Ammon's horn (tissue), 1 donor: ENCODE measurements around the gene C2orf76.

Experiments
- DNase-seq: peaks from one replicate; pipeline ENCODE4 v3.0.0-alpha.2; 2016; ENCODE audit warnings: low spot score

The C2orf76 gene

DNA sequence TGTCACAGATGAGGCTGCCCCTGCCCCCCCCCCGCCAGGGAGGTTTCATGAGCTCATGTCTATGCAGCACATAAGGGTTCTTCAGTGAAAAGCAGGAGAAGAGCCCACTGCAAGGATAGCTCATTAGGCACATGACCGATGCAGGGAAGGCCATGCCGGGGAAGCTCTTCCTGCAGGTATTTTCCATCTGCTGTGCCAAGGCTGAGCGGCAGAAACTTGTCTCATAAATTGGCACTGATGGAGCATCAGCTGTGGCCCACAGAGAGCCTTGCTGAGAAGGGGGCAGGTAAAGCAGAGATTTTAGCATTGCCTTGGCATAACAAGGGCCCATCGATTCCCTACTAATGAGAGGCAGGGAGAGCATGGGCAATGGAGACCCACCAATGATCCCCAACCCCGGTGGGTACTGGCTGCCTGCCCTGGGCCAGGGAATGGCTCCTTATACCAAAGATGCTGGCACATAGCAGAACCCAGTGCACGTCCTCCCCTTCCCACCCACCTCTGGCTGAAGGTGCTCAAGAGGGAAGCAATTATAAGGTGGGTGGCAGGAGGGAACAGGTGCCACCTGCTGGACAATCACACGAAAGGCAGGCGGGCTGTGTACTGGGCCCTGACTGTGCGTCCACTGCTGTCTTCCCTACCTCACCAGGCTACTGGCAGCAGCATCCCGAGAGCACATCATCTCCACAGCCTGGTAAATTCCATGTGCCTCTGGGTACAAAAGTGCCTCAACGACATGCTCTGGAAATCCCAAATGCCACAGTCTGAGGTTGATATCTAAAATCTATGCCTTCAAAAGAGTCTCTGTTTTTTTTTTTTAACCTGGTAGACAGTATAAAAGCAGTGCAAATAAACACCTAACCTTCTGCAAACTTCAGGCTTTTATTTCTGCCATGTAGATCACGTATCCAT, 101.6 kb downstream of the C2orf76 start:
- DNase-seq, result peak; percentile 60

DNA sequence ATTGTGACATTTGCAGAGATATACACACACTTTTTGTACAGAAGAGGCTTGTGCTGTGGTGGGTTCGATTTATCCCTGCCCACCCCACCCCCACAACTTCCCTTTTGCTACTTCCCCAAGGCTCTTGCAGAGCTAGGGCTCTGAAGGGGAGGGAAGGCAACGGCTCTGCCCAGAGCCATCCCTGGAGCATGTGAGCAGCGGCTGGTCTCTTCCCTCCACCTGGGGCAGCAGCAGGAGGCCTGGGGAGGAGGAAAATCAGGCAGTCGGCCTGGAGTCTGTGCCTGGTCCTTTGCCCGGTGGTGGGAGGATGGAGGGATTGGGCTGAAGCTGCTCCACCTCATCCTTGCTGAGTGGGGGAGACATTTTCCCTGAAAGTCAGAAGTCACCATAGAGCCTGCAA, 103.0 kb downstream of the C2orf76 start:
- peak; percentile 73 for DNase-seq

DNA sequence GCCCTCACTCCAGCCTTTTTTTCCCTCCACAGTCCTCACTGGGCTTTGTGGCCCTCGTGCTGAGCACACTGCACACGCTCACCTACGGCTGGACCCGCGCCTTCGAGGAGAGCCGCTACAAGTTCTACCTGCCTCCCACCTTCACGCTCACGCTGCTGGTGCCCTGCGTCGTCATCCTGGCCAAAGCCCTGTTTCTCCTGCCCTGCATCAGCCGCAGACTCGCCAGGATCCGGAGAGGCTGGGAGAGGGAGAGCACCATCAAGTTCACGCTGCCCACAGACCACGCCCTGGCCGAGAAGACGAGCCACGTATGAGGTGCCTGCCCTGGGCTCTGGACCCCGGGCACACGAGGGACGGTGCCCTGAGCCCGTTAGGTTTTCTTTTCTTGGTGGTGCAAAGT, 103.6 kb downstream of the C2orf76 start:
- no peak for DNase-seq

DNA sequence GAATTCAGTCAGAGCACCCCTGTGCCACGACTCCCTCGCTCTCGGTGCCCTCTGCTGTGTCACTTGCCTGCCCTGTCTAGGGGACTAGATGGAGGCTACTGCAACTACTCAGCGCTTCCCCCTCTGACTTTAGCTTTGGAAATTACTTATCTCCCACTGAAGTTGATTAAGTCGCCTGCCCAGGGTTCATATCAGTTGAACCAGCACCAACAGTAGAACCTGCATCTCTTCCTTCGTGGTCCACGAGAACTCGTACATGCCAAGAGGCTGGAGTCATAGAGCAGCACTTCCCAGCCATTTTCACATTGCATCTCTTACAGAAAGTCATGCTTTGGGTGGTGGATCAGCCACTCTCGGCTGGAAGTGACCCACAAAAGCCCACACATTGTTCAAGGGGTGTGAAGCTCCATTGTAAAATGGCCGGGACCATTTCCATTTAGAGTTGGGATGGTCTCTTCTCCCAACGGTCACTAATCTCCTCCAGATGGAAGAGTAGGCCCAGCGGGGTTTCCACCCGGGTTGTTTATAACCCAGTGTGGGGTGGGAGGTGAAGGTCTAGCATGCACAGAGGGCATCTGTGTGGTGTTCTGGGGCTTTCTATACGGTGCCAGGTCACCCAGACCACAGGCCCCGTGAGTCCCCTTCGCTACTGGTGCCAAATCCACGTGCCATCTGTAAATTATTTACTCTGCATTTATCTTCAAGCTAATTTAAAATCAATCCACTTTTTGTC, 105.0 kb downstream of the C2orf76 start:
- DNase-seq, result no peak

DNA sequence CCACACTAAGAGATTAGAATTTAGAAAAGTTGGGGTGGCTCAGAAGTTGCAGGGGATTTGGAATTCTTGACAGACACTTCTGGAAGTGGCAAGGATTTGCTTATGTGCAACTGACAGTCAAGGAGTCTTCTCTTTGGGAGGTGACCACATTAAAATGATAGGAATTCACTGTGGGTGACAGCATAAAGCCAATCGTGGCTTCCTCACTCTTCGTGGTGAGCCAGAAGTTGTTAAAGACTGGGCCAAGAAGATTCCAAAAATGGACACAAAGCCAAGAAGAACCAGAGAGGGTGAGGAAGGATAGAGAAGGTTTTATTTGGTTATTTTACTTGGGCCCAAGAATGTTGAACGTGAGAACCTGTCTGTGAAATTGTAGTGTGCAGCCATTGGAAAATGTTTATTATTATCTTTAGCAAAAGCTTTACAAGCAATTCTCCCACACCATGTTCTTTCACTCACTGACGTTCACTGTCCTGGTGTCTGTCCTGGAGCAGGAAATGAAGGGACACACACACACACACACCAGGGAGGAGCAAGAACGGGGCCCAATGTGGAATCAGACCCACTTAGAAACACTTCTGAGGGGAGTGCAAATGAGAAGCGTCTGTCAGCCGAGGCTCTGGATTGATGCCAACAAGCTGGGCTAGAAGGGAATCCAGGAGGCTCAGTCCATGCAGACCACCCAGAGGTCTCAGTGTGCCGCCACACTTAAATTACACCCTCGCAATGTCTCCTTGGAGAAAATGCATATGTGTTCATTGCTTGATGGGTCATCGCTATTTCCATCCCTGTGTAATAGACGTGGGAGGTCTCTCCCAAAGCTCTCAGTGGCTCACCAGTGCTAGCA, 105.8 kb downstream of the C2orf76 start:
- DNase-seq, result no peak

DNA sequence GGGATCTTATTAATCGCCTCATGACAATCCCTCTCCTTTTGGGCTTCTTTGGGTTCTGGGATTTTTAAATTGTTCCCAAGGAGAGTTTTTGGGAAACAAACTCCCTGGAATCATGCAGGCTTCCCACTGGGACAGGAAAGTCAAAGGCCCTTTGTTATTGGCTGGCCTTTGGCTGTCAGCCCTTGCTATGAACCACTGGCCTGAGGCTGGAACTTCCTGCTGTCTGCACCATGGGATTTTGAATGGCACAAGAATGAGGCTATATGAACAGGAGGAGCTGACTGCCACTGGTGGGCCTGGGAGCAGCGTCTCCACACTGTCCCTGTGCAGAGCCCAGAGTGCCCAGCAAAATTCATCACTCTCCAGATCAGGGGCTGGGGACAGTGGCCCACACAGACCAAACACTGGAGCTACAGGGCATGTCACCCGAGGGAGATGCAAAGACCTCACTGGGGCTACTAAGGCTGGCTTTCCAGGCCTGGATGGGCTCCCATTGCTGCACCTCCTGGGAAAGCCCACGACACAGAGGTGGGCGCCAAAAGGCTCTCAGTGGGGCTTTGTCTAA, 107.3 kb downstream of the C2orf76 start:
- peak; percentile 69 for DNase-seq

DNA sequence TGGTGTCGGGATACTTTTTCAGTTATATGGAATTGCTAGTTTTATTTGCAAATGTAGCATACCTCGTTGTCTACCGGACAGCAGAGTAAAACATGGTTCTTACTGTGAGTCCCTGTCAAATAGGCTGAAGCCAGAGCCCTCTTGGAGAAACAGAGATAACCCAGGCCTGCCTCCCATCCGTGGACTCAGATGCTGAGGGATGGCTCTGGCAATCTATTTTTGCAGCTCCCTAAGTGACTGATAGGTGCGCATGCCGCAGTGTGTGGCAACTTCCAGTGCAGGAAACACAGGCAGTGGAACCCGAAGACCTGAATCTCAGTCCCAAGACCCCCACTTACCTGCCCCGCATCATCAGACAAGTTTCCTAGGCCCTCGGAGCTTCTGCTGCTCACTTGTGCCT, 109.4 kb downstream of the C2orf76 start:
- DNase-seq, result no peak

DNA sequence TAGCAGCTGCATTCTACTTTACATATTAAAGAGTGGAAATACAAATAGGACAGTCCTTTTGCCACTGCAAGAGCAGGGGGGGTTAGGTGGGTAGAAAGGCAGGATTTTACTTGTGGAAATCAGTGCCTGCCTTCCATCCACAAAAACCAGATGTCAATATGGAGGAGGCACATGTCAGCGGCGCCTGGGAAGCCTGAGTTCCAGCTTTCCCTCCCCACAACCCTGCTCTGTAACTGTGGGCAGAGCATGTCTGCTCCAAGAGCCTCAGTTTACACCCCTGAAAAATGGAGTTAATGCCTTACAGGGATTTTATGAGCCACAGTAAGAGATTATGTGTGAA, 110.1 kb downstream of the C2orf76 start:
- DNase-seq, result no peak

DNA sequence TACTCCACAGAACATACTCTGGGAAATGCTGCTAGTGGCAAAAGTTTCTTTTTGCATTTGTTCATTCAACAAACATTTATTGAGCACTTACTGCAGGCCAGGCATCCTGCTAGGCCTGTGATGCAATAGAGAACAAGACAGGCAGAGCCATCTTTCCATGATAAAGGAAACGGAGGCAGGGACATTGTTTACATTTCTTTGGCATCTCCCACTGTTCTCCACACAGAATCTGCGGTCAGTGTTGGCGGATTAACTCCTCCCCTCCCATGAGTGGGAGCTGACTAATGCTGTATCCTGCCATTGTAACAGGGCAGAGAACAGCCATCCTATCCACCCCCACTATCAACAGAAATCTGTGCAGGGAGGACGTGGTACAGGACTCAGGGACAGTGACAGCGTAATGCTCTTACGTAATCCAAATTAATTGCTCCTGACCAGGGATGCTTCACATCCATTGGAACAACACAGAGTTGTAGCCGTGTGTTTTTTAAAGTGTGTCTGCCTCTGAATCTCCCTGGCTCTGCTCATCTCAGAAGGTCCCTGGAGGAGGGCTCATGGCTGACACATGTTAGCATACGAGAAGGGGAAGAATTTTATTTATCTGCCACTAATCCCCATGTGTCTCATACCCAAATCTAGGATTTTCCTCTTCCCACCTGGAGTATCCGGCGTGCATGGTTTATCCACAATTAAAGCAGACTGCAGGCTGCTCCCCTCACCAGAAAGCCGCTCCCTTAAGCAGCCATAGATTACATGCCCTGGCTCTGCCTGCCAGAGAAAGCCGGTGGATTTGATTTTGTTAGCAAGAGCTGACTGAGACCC, 110.7 kb downstream of the C2orf76 start:
- DNase-seq, result peak; percentile 69

DNA sequence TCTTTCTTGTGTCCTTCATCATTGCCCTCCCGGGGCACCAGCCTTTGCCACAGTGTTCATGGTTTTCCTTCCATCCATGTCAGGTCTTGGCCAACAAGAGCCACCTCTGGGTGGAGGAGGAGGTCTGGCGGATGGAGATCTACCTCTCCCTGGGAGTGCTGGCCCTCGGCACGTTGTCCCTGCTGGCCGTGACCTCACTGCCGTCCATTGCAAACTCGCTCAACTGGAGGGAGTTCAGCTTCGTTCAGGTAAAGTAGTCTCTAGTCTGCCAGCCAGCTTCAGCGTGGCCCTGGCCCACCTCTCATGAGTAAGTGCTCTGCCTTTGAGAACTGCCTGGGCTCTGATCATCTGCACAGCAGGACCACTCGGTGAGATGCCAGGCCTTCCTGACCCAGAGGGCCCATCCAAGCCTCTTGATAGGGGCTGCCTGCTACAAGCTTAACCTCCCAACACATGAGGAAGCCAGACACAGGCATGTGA, 112.0 kb downstream of the C2orf76 start:
- no peak for DNase-seq

DNA sequence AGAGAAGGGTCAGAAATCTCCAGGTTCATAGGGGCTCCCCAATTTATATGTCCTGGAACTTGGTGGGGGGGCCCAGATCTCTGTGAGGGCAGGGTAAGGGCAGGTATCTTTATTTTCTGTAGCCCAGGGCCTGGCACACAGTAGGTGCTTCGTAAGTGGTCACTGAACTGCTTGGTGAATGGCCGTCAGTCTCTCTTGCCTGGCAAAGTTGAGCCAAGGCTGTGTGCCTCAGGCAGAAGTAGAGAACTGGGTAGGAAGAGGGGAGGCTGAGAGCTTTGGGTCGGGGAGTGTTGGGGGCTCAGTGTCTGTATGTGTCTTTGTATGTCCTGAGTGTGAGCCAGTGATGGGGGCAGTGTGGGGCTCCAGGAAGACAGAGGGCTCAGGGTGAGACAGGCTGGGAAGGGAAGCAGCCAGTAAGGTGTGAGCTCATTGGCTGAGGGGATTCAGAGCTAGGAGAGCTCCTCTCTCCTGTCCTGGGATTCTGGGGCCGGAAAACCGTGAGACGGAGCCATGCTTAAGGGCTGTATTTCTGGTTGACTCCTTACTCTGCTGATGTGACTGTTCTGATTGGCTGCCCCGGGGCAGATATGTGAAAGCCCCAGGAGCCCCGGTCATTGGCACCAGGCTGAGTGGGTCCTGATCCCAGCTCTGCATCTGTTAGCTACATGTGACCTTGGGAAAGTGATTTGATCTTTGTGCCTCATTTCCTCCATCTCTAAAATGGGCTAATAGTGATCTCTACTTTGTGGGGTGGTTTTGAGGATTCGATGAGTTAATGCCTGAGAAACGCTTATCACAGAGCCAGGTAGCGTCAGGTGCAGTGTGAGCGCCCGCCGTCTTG, 112.7 kb downstream of the C2orf76 start:
- no peak for DNase-seq

DNA sequence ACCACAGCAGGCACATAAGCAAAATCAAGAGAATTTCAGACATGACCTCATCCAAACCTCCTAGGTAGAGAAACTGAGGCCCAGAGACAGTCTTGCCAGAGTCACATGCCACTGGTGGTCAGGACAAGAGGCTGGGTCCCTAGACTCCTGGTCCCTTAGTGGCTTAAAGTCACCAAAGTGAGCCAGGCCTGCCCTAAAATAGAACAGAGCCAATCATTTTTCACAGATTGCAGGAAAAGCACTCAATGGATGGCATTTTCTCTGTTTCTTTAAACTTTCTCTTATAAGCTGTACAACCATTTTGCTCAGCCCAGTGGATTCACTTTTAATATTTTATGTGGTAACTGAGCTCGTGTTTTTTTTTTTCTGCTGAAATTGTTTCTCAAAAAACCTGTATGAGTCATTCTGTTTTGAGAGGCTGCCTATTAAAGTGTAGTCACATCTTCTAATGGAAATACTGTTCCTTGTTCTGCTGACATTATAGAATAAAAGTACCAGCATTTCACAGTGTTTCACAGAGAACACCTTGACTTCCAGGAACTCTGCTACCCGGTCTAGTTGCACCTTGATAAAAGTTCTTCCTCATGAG, 113.4 kb downstream of the C2orf76 start:
- DNase-seq, result no peak
